ENCODE results near the gene ULBP1. TPM values are rescaled to one million over a fixed set of nuclear protein-coding genes. Genes with fewer than 3 reads are reported as not detected.
"Not testable (repeated sequence)": the region's sequence is repeated elsewhere in the genome, so short reads cannot be mapped to it uniquely, and the experiment has no call there.

ULBP1 gene
- total RNA-seq, 1 experiment from 2014 or later: 1.6 TPM

GRCh38 chr6:149947533-149947932 is 16.2 kb upstream of the ULBP1 start:
- peaks cover 31% of the 10 kb centered on the region; the same call in 1 of the 2 replicates for H3K27me3 ChIP-seq (ENCODE audit: insufficient read depth, low read length)
- WGBS (ENCODE audit: extremely low coverage, insufficient read length, low lambda C conversion rate): no CpG with 5 or more reads among the region's 1 CpG
- not testable (repeated sequence) for H3K9me3 Mint-ChIP-seq

More at GRCh38 chr6:149947533-149947932, 16.2 kb upstream of the ULBP1 start:
- not testable (repeated sequence) for H2BK120ac ChIP-seq (ENCODE audit: low read depth, low read length, poor library complexity, severe bottlenecking); H2BK5ac ChIP-seq (ENCODE audit: insufficient read length, low read length); H4K20me1 ChIP-seq (ENCODE audit: control insufficient read depth, insufficient read depth, insufficient read length); DNase-seq; H3K56ac ChIP-seq (ENCODE audit: insufficient read length, low read depth, low read length); H2BK12ac ChIP-seq (ENCODE audit: insufficient read length, low read depth, low read length); H3K27ac ChIP-seq (ENCODE audit: insufficient read length, low read depth, low read length); H3K9me3 ChIP-seq (ENCODE audit: control insufficient read depth, low read depth, low read length); H3K4me1 Mint-ChIP-seq; H4K8ac ChIP-seq (replicated peaks; ENCODE audit: insufficient read length, low read depth, low read length); H3K79me2 ChIP-seq (ENCODE audit: insufficient read depth, low read length); H3K9ac ChIP-seq (ENCODE audit: extremely low read depth, insufficient read length, low read length); H3T11ph ChIP-seq (ENCODE audit: low read length); H3K4me2 ChIP-seq (ENCODE audit: insufficient read depth, insufficient read length, low read length); H3K23ac ChIP-seq (ENCODE audit: insufficient read length, low read depth, low read length); H2BK20ac ChIP-seq (ENCODE audit: low read depth, low read length, poor library complexity, severe bottlenecking); H3K4me3 Mint-ChIP-seq; H2BK15ac ChIP-seq (ENCODE audit: low read depth, low read length); H3K23me2 ChIP-seq (ENCODE audit: insufficient read length, low read depth, low read length, poor library complexity, severe bottlenecking); H2AFZ ChIP-seq (ENCODE audit: low read length); H3K79me1 ChIP-seq (ENCODE audit: insufficient read depth, low read depth, low read length, poor library complexity, severe bottlenecking); H3K18ac ChIP-seq (ENCODE audit: insufficient read length, low read depth, low read length); H4K91ac ChIP-seq (ENCODE audit: insufficient read length, low read depth, low read length); H2AK5ac ChIP-seq (ENCODE audit: insufficient read length, low read length); H3K14ac ChIP-seq (ENCODE audit: insufficient read depth, low read length); H4K5ac ChIP-seq (ENCODE audit: insufficient read length, low read depth, low read length); H3K4me1 ChIP-seq (ENCODE audit: insufficient read depth, low read length); H3K4ac ChIP-seq (ENCODE audit: low read depth, low read length); H3K36me3 Mint-ChIP-seq (ENCODE audit: insufficient read depth in 1 of 3, low read depth in 3 of 3)
- Mint-ChIP-seq H3K27ac (peak overlapping the region in 1 of 3 experiments; percentile 72; a peak in 1 of 7 replicates), H3K27me3 (ENCODE audit: low read depth) (peaks cover 89% of the 10 kb centered on the region)

Data from H9 (cell line).